ENCODE results near the gene GNG10. TPM values are rescaled to one million over a fixed set of nuclear protein-coding genes. Genes with fewer than 3 reads are reported as not detected.

Gene GNG10
- total and polyA plus RNA-seq, 2 of the 4 experiments (the other 2 are of a cell fraction): 48.8 to 72.7 TPM

DNA sequence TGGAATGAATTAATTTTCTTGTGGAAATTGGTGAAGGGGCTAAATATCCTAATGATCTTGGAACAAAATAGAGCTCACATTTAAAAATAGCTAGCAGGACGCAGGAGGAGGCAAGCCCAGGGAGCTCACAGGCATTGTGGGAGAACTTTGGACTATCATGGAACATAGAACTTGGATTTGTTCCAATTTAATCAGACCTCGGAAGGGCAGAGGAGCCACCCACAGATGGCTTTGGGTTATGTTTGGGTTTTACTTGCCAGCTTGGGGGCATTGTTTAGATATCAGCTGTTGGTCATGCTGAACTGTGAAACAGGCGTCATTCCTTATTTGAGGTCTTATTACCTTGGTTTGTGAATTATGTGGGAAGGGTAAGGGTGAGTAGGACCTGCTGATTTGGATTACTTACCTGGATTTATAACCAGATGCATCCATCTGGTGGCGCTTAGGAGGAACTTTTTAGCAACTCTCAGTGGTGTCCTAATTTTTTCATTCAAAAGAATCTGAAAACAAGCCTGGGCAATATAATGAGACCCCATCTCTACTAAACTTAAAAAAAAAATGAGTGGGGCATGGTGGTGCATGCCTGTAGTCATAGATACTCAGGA is 47.9 kb upstream of the GNG10 start:
- ChIA-PET CTCF (interaction anchor here (0.5 to 0.6 kb wide), 2 partner anchors 8 to 17 kb away, joined by 3 to 4 read pairs; partner anchors contain the start of gene DNAJC25), POLR2A (ENCODE audit: unreplicated experiment) (no interaction called here)
- Histone ChIP-seq H2BK120ac (ENCODE audit: low read depth, low read length) (no peak overlapping the region), H3K9me3 (ENCODE audit: control insufficient read depth, insufficient read depth, low read length) (no peaks in the 10 kb centered on the region), H4K8ac (ENCODE audit: low read depth in 2 of 2, low read length in 2 of 2) (no peak overlapping the region), H3K4me2 (ENCODE audit: low read depth, low read length) (no peak overlapping the region), H3K9ac (ENCODE audit: low read depth, low read length) (no peak overlapping the region), H3K56ac (ENCODE audit: extremely low read depth, insufficient read depth, low read length) (no peak overlapping the region), H3K27me3 (ENCODE audit: control insufficient read depth, insufficient read depth, low read length) (peaks cover 33% of the 10 kb centered on the region), H2AFZ (replicated peaks; ENCODE audit: low read length, poor library complexity) (no peak overlapping the region), H2BK5ac (ENCODE audit: low read depth, low read length, poor library complexity, severe bottlenecking) (no peak overlapping the region), H3K4me1 (ENCODE audit: control insufficient read depth, insufficient read depth, low read length) (no peaks in the 10 kb centered on the region), H2AK9ac (replicated peaks; ENCODE audit: low read depth, low read length, poor library complexity) (no peak overlapping the region), H3K23ac (ENCODE audit: low read depth, low read length) (no peak overlapping the region), H3K79me1 (ENCODE audit: low read depth in 1 of 2, low read length in 2 of 2) (no peaks in the 10 kb centered on the region), H4K5ac (ENCODE audit: low read depth, low read length) (no peak overlapping the region), H3K4ac (ENCODE audit: low read depth, low read length) (no peak overlapping the region), H3K27ac (ENCODE audit: insufficient read depth, low read length) (no peak overlapping the region), H3K14ac (replicated peaks; ENCODE audit: low read depth, low read length) (no peak overlapping the region), H3K9me1 (ENCODE audit: insufficient read depth, low read length) (no peaks in the 10 kb centered on the region), H2BK15ac (ENCODE audit: low read depth, low read length) (no peak overlapping the region), H4K91ac (ENCODE audit: insufficient read depth, low read depth, low read length) (no peak overlapping the region), H3K36me3 (ENCODE audit: control insufficient read depth, insufficient read depth, low read length) (no peaks in the 10 kb centered on the region), H3K18ac (ENCODE audit: low read depth, low read length) (no peak overlapping the region), H3K4me3 (ENCODE audit: insufficient read depth, low read depth, low read length) (no peak overlapping the region), H2AK5ac (ENCODE audit: low read depth, low read length) (no peak overlapping the region), H4K20me1 (ENCODE audit: insufficient read depth, low read length) (no peaks in the 10 kb centered on the region), H2BK20ac (ENCODE audit: low read depth, low read length) (no peak overlapping the region)
- in situ Hi-C loops (cut with MboI; ENCODE audit: low sequenced_read_pairs) (no loop called here), dilution Hi-C loops (cut with HindIII; ENCODE audit: low sequenced_read_pairs, unreplicated experiment) (no loop called here), intact Hi-C loops (cut with micrococcal nuclease) (no loop called here)
- ATAC-seq (ENCODE audit: low read depth) (no peak), DNase-seq (no peak)
- no CpG with 5 or more reads among the region's 4 CpGs for WGBS, 2 experiments (ENCODE audit: extremely low coverage in 2 of 2, insufficient read length in 1 of 2)
- TF ChIP-seq FOS (IDR thresholded peaks at IDR 0.05; ENCODE audit: low read depth, low read length) (no peak), CEBPB (IDR thresholded peaks at IDR 0.05; ENCODE audit: low read depth, low read length) (no peak), MAFK (IDR thresholded peaks at IDR 0.05; ENCODE audit: low read depth, low read length) (no peak), CHD1 (IDR thresholded peaks at IDR 0.05; ENCODE audit: low read depth, low read length) (no peak), BHLHE40 (IDR thresholded peaks at IDR 0.05; ENCODE audit: low read depth, low read length) (no peak), MXI1 (IDR thresholded peaks at IDR 0.05; ENCODE audit: borderline replicate concordance, low read depth, low read length) (no peak), RFX5 (IDR thresholded peaks at IDR 0.05; ENCODE audit: low read depth, low read length) (no peak), RAD21 (IDR thresholded peaks at IDR 0.05; ENCODE audit: low read length) (no peak), SMC3 (IDR thresholded peaks at IDR 0.05; ENCODE audit: low read depth, low read length) (no peak), POLR2A (IDR thresholded peaks at IDR 0.05; ENCODE audit: low read depth, low read length) (no peak), NFE2L2 (IDR thresholded peaks at IDR 0.05; ENCODE audit: low read depth, low read length) (no peak), MAZ (IDR thresholded peaks at IDR 0.05; ENCODE audit: borderline replicate concordance, low read depth, low read length) (no peak), RCOR1 (IDR thresholded peaks at IDR 0.05; ENCODE audit: insufficient replicate concordance, low read length) (no peak)
- TF ChIP-seq, protein P1, sequence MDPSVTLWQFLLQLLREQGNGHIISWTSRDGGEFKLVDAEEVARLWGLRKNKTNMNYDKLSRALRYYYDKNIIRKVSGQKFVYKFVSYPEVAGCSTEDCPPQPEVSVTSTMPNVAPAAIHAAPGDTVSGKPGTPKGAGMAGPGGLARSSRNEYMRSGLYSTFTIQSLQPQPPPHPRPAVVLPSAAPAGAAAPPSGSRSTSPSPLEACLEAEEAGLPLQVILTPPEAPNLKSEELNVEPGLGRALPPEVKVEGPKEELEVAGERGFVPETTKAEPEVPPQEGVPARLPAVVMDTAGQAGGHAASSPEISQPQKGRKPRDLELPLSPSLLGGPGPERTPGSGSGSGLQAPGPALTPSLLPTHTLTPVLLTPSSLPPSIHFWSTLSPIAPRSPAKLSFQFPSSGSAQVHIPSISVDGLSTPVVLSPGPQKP (IDR thresholded peaks at IDR 0.05; ENCODE audit: borderline replicate concordance, low read depth, low read length): no peak
- TF ChIP-seq, protein P2, sequence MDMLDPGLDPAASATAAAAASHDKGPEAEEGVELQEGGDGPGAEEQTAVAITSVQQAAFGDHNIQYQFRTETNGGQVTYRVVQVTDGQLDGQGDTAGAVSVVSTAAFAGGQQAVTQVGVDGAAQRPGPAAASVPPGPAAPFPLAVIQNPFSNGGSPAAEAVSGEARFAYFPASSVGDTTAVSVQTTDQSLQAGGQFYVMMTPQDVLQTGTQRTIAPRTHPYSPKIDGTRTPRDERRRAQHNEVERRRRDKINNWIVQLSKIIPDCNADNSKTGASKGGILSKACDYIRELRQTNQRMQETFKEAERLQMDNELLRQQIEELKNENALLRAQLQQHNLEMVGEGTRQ (IDR thresholded peaks at IDR 0.05; ENCODE audit: low read depth, low read length): no peak
- TF ChIP-seq, protein P3, sequence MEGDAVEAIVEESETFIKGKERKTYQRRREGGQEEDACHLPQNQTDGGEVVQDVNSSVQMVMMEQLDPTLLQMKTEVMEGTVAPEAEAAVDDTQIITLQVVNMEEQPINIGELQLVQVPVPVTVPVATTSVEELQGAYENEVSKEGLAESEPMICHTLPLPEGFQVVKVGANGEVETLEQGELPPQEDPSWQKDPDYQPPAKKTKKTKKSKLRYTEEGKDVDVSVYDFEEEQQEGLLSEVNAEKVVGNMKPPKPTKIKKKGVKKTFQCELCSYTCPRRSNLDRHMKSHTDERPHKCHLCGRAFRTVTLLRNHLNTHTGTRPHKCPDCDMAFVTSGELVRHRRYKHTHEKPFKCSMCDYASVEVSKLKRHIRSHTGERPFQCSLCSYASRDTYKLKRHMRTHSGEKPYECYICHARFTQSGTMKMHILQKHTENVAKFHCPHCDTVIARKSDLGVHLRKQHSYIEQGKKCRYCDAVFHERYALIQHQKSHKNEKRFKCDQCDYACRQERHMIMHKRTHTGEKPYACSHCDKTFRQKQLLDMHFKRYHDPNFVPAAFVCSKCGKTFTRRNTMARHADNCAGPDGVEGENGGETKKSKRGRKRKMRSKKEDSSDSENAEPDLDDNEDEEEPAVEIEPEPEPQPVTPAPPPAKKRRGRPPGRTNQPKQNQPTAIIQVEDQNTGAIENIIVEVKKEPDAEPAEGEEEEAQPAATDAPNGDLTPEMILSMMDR (conservative IDR thresholded peaks at IDR 0.05; ENCODE audit: low read depth, low read length): no peak
- no TSS peak for BruUV-seq (replicated peaks)

All from IMR-90 (cell line).